H1 (cell line): ENCODE results near the gene ZC3H14. TPM values are rescaled to one million over a fixed set of nuclear protein-coding genes. Genes with fewer than 3 reads are reported as not detected.

Experiments
- CTCF ChIA-PET: fragments of 300-600 bp; sonication (Branson Sonifier 250); formaldehyde crosslinking; loops from one replicate; lab custom pipeline; 2021; ENCODE audit not compliant: partially characterized antibody; lab: Charles Lee
- POLR2A ChIA-PET: fragments of 300-600 bp; sonication (Branson Sonifier 250); formaldehyde crosslinking; loops from one replicate; lab custom pipeline; 2021; ENCODE audit warnings: inconsistent platforms; ENCODE audit not compliant: partially characterized antibody; lab: Charles Lee
- DNase-seq, 2 experiments: peaks; one replicate each; pipeline versions ENCODE4 v3.0.0 to v3.0.0-alpha.2; 2010 to 2022; ENCODE audit warnings: low spot score in 2 of 2, low read depth in 1 of 2, mixed read lengths in 1 of 2
- FAIRE-seq: peaks from 2 replicates; lab custom pipeline; 2011; peaks lifted over from hg19 to GRCh38; lab: Jason Lieb, UNC
- H2AFZ ChIP-seq: 2 replicates; pipeline ENCODE4 v1.8.1; 2012; ENCODE audit warnings: low read length, inconsistent platforms
- H2AK5ac ChIP-seq: 2 replicates; pipeline ENCODE4 v1.6.1; 2013; ENCODE audit warnings: low read depth, low read length
- H2BK120ac ChIP-seq: replicated peaks from 2 replicates; pipeline ENCODE3; 2013; ENCODE audit warnings: low read depth, low read length, inconsistent platforms
- H2BK12ac ChIP-seq: 2 replicates; pipeline ENCODE4 v1.6.1; 2013; ENCODE audit warnings: low read depth, low read length
- H2BK15ac ChIP-seq: 2 replicates; pipeline ENCODE4 v1.6.1; 2013; ENCODE audit warnings: low read length
- H2BK20ac ChIP-seq: 2 replicates; pipeline ENCODE4 v1.6.1; 2013; ENCODE audit warnings: low read length
- H2BK5ac ChIP-seq: 2 replicates; pipeline ENCODE4 v1.6.1; 2013; ENCODE audit warnings: low read depth, low read length
- H3K14ac ChIP-seq: 2 replicates; pipeline ENCODE4 v1.6.1; 2013; ENCODE audit warnings: inconsistent platforms; ENCODE audit not compliant: insufficient read length
- H3K18ac ChIP-seq: 2 replicates; pipeline ENCODE4 v1.6.1; 2013; ENCODE audit warnings: low read length; ENCODE audit errors: extremely low read depth
- H3K23ac ChIP-seq: 2 replicates; pipeline ENCODE4 v1.6.1; 2013; ENCODE audit warnings: inconsistent platforms; ENCODE audit not compliant: insufficient read length
- H3K23me2 ChIP-seq: 2 replicates; pipeline ENCODE4 v1.6.1; 2013; ENCODE audit warnings: low read depth, low read length
- H3K27ac ChIP-seq: 2 replicates; pipeline ENCODE4 v1.6.1; 2011; ENCODE audit warnings: low read depth, low read length, inconsistent platforms
- H3K27me3 ChIP-seq, 4 experiments: replicated peaks in 1 of 4; 1 replicate in 1 of 4; 2 replicates in 3 of 4; pipeline versions ENCODE4 v1.6.1 to v1.8.1; 2011 to 2013; ENCODE audit warnings: low read length in 3 of 4, mild to moderate bottlenecking in 3 of 4, inconsistent platforms in 2 of 4, mixed read lengths in 2 of 4, moderate library complexity in 1 of 4; ENCODE audit not compliant: control insufficient read depth in 3 of 4, insufficient read depth in 3 of 4; ENCODE audit errors: extremely low read depth in 1 of 4
- H3K36me3 ChIP-seq, 4 experiments: 2 replicates each; pipeline versions ENCODE4 v1.6.1 to v1.8.1; 2011 to 2013; ENCODE audit warnings: mild to moderate bottlenecking in 4 of 4, low read length in 3 of 4, moderate library complexity in 2 of 4, control low read depth in 1 of 4, inconsistent platforms in 1 of 4; ENCODE audit not compliant: insufficient read depth in 4 of 4, control insufficient read depth in 2 of 4
- H3K4ac ChIP-seq: replicated peaks from 2 replicates; pipeline ENCODE3; 2013; ENCODE audit warnings: low read length, low read depth, mixed read lengths, inconsistent platforms; ENCODE audit not compliant: insufficient read length
- H3K4me1 ChIP-seq, 4 experiments: replicated peaks in 1 of 4; 1 replicate in 1 of 4; 2 replicates in 3 of 4; pipeline versions ENCODE4 v1.6.1 to v1.8.1; 2011 to 2013; ENCODE audit warnings: low read length in 3 of 4, inconsistent platforms in 2 of 4, mixed read lengths in 1 of 4; ENCODE audit not compliant: insufficient read depth in 4 of 4, control insufficient read depth in 3 of 4
- H3K4me2 ChIP-seq, 2 experiments: 2 replicates each; pipeline versions ENCODE4 v1.6.1 to v1.8.1; 2011 to 2013; ENCODE audit warnings: low read depth in 2 of 2, low read length in 2 of 2, control low read depth in 1 of 2, inconsistent platforms in 1 of 2, mild to moderate bottlenecking in 1 of 2; ENCODE audit not compliant: insufficient read depth in 1 of 2
- H3K4me3 ChIP-seq, 4 experiments: fragments of 200-600, 300-600 bp in 1 of 4; sonication (generic), shearing (Covaris generic), sonication (Bioruptor Twin) in 1 of 4; 2 replicates each; pipeline versions ENCODE4 v1.5.1 to v1.8.1; 2011 to 2016; ENCODE audit warnings: low read length in 4 of 4, low read depth in 3 of 4, control low read depth in 2 of 4, inconsistent platforms in 2 of 4, mild to moderate bottlenecking in 2 of 4, mixed read lengths in 1 of 4, moderate library complexity in 1 of 4; ENCODE audit not compliant: insufficient read depth in 2 of 4; ENCODE audit errors: extremely low read depth in 1 of 4
- H3K56ac ChIP-seq: replicated peaks from 2 replicates; pipeline ENCODE3; 2013; ENCODE audit warnings: low read depth, mild to moderate bottlenecking, mixed read lengths, low read length, inconsistent platforms; ENCODE audit not compliant: insufficient read length
- H3K79me1 ChIP-seq: 2 replicates; pipeline ENCODE4 v1.6.1; 2013; ENCODE audit warnings: low read depth, low read length, control low read depth
- H3K79me2 ChIP-seq, 2 experiments: 2 replicates each; pipeline versions ENCODE4 v1.6.1 to v1.8.1; 2012 to 2013; ENCODE audit warnings: low read length in 2 of 2, mild to moderate bottlenecking in 2 of 2, inconsistent platforms in 1 of 2; ENCODE audit not compliant: insufficient read depth in 2 of 2, control insufficient read depth in 1 of 2
- H3K9ac ChIP-seq, 4 experiments: replicated peaks in 1 of 4; 1 replicate in 1 of 4; 2 replicates in 3 of 4; pipeline versions ENCODE4 v1.6.1 to v1.8.1; 2011 to 2013; ENCODE audit warnings: low read depth in 3 of 4, low read length in 3 of 4, control low read depth in 2 of 4, mild to moderate bottlenecking in 2 of 4, moderate library complexity in 2 of 4, inconsistent platforms in 1 of 4; ENCODE audit errors: extremely low read depth in 1 of 4
- H3K9me3 ChIP-seq, 2 experiments: 2 replicates each; pipeline versions ENCODE4 v1.6.1 to v1.8.1; 2012 to 2013; ENCODE audit warnings: mild to moderate bottlenecking in 2 of 2, moderate library complexity in 2 of 2, control low read depth in 1 of 2, inconsistent platforms in 1 of 2, low read depth in 1 of 2, low read length in 1 of 2, mixed read lengths in 1 of 2; ENCODE audit not compliant: insufficient read depth in 2 of 2
- H4K20me1 ChIP-seq, 2 experiments: replicated peaks in 1 of 2; 2 replicates each; pipeline versions ENCODE3 to v1.8.1; 2011 to 2013; ENCODE audit warnings: inconsistent platforms in 2 of 2, low read length in 2 of 2, mild to moderate bottlenecking in 1 of 2; ENCODE audit not compliant: insufficient read depth in 2 of 2, control insufficient read depth in 1 of 2
- H4K5ac ChIP-seq: 2 replicates; pipeline ENCODE4 v1.6.1; 2013; ENCODE audit warnings: low read length, low read depth, mixed read lengths, inconsistent platforms; ENCODE audit not compliant: insufficient read length
- H4K8ac ChIP-seq: 2 replicates; pipeline ENCODE4 v1.8.0; 2013; ENCODE audit warnings: mild to moderate bottlenecking, moderate library complexity, low read length, inconsistent platforms; ENCODE audit not compliant: insufficient read depth; ENCODE audit errors: extremely low read depth
- H4K91ac ChIP-seq: replicated peaks from 2 replicates; pipeline ENCODE3; 2013; ENCODE audit warnings: low read length, mixed read lengths, inconsistent platforms; ENCODE audit not compliant: insufficient read length
- EZH2 ChIP-seq: fragments of 200-600 bp; sonication (generic); IDR thresholded peaks from 2 replicates; pipeline ENCODE4 v1.7.1; 2012; ENCODE audit warnings: low read depth, mild to moderate bottlenecking, moderate library complexity, low read length, inconsistent platforms; ENCODE audit not compliant: severe bottlenecking
- RAD21 ChIP-seq, 2 experiments: IDR thresholded peaks in 1 of 2; conservative IDR thresholded peaks in 1 of 2; 2 replicates each; pipeline ENCODE4 v1.6.1; 2011; ENCODE audit warnings: low read depth in 2 of 2, low read length in 2 of 2, improper control_type of control experiment in 1 of 2, inconsistent platforms in 1 of 2, mild to moderate bottlenecking in 1 of 2, moderate library complexity in 1 of 2
- WGBS, 2 experiments: shearing (Covaris generic) in 1 of 2; methylation state at CpG; one replicate each; pipeline versions ENCODE4 v1.1.6 to v1.1.7; 2013 to 2015; ENCODE audit warnings: low lambda C conversion rate in 2 of 2, mixed read lengths in 2 of 2, inconsistent platforms in 1 of 2, low coverage in 1 of 2, missing lambda C conversion rate in 1 of 2; ENCODE audit not compliant: insufficient replicate concordance in 2 of 2, insufficient coverage in 1 of 2, insufficient read length in 1 of 2; ENCODE audit errors: extremely low coverage in 1 of 2, missing lambda C conversion rate in 1 of 2; 5-methylcytosine and 5-hydroxymethylcytosine counted together
- polyA plus RNA-seq, 7 experiments: library from polyadenylated mRNA; depleted of rRNA in 3 of 7; stranded (reverse) in 5 of 7; unstranded in 2 of 7; fragments of >200 nt in 5 of 7; fragments of 200-250 nt in 2 of 7; gene quantifications; 1 replicate in 5 of 7; 2 replicates in 1 of 7; 4 replicates in 1 of 7; pipeline versions ENCODE4 v1.2.1 to v1.2.3, GENCODE V29; 2011 to 2013; ENCODE audit warnings: missing spikeins in 2 of 7, mixed read lengths in 2 of 7
- total RNA-seq: library from RNA; stranded (reverse); fragmentation: NEBNext Ultra II Directional; extraction: Animal tissue kit (Norgen Biotek cat#: 25700); gene quantifications from 2 replicates; pipeline ENCODE4 v1.2.1, GENCODE V29; 2021

Gene ZC3H14
- total and polyA plus RNA-seq, 2 of the 8 experiments (the other 6 are each of a cell fraction or from before 2014, with no cell fraction given), result 86.0 to 99.1 TPM

GRCh38 chr14:88522393-88522792 is 40.4 kb upstream of the ZC3H14 start:
- Histone ChIP-seq H3K4me1 (no peaks in the 10 kb centered on the region), H3K36me3 (no peaks in the 10 kb centered on the region), H4K91ac (no peak overlapping the region), H3K23ac (no peak overlapping the region), H3K79me1 (no peaks in the 10 kb centered on the region; the same call in 1 of the 2 replicates), H3K4me3 (no peak overlapping the region), H2BK15ac (no peak overlapping the region), H3K9ac (no peak overlapping the region), H4K5ac (no peak overlapping the region), H2AFZ (no peak overlapping the region), H3K79me2 (no peaks in the 10 kb centered on the region), H3K56ac (no peak overlapping the region), H2BK5ac (no peak overlapping the region), H2AK5ac (no peak overlapping the region), H3K23me2 (no peaks in the 10 kb centered on the region), H3K14ac (no peak overlapping the region), H3K4me2 (no peak overlapping the region), H3K9me3 (no peaks in the 10 kb centered on the region), H3K18ac (no peak overlapping the region), H3K27me3 (no peaks in the 10 kb centered on the region), H4K8ac (no peak overlapping the region), H2BK120ac (no peak overlapping the region), H4K20me1 (no peaks in the 10 kb centered on the region), H2BK12ac (no peak overlapping the region), H2BK20ac (no peak overlapping the region), H3K4ac (no peak overlapping the region), H3K27ac (no peak overlapping the region)
- ChIA-PET POLR2A (no interaction called here), CTCF (interaction anchor here (1.3 to 1.6 kb wide), 2 partner anchors 12 to 13 kb away, joined by 3 to 4 read pairs; no protein-coding TSS in a partner anchor)
- WGBS, 2 experiments, result 95% methylated on average over 3 of the region's 3 CpGs; no CpG with 5 or more reads in 1 of the 2 experiments
- no peak for DNase-seq
- FAIRE-seq, result no peak
- TF ChIP-seq EZH2 (no peak), RAD21 (IDR thresholded peaks at IDR 0.05 in 1 of 2, conservative IDR thresholded peaks at IDR 0.05 in 1 of 2; ENCODE audit: low read depth in 2 of 2, low read length in 2 of 2) (no peak)
